Lower leg skin (tissue), 4 donors: Measurements from ENCODE around the gene CAMSAP2. TPM values are rescaled to one million over a fixed set of nuclear protein-coding genes. Genes with fewer than 3 reads are reported as not detected.

ENCODE experiments used
- DNase-seq, 2 donors: peaks; one replicate each; pipeline ENCODE4 v3.0.0-alpha.2; 2019; ENCODE audit warnings: low spot score in 2 of 2
- H3K4me3 ChIP-seq: fragments of 200-600 bp; sonication (generic); 2 replicates; pipeline ENCODE4 v1.5.1; 2017; ENCODE audit warnings: mild to moderate bottlenecking, low read depth; ENCODE audit not compliant: poor library complexity, severe bottlenecking
- CTCF ChIP-seq, 3 donors: fragments of 450-650 bp; IDR thresholded peaks; one replicate each; pipeline ENCODE4 v1.5.1; 2016; ENCODE audit warnings: antibody characterized with exemption in 3 of 3, mild to moderate bottlenecking in 3 of 3, moderate library complexity in 2 of 3
- POLR2A ChIP-seq, 2 donors: fragments of 450-650 bp; IDR thresholded peaks; one replicate each; pipeline ENCODE4 v1.6.1; 2016 to 2017; ENCODE audit warnings: antibody characterized with exemption in 2 of 2, mild to moderate bottlenecking in 1 of 2, moderate library complexity in 1 of 2
- WGBS, 2 donors: methylation state at CpG; one replicate each; pipeline ENCODE4 v1.1.5; 2018; 5-methylcytosine and 5-hydroxymethylcytosine counted together
- intact Hi-C: fragments of 100-400 bp; cut with DNase I; formaldehyde crosslinking; loops from one replicate; pipeline ENCODE4 v1.15.0; 2023; ENCODE audit warnings: low total_unique reads
- total RNA-seq, 4 donors: library from RNA; depleted of rRNA; stranded (reverse); fragments of >200 nt; gene quantifications; one replicate each; pipeline ENCODE4 v1.1.0, GENCODE V29; 2016

Gene CAMSAP2
- total RNA-seq, 4 donors from 2014 or later: 22.5 to 41.3 (median 36.1) TPM

- intact Hi-C loops: loop anchor here (10.0 kb wide), 1 partner anchor 149 kb away; no protein-coding TSS in a partner anchor
Measured at GRCh38 chr1:200895443-200895789, 156.7 kb downstream of the CAMSAP2 start.

GRCh38 chr1:200895801-200896530 lies 157.3 kb downstream of the CAMSAP2 start:
- H3K4me3 ChIP-seq: peak overlapping the region; percentile 29
- TF ChIP-seq POLR2A (IDR thresholded peaks at IDR 0.05): no peak
- TF ChIP-seq CTCF (IDR thresholded peaks at IDR 0.05): no peak
- intact Hi-C loops: loop anchor here (10.0 kb wide), 1 partner anchor 149 kb away; no protein-coding TSS in a partner anchor
- DNase-seq: no peak
- WGBS, 2 donors: 54 to 55% methylated on average over 9 of the region's 9 CpGs

More at GRCh38 chr1:200895443-200895789, 156.7 kb downstream of the CAMSAP2 start:
- no peak for DNase-seq
- H3K4me3 ChIP-seq: peak overlapping the region; percentile 29
- WGBS, 2 donors: 42 to 48% methylated on average over 5 to 6 of the region's 8 CpGs
- TF ChIP-seq CTCF (IDR thresholded peaks at IDR 0.05): no peak
- TF ChIP-seq POLR2A (IDR thresholded peaks at IDR 0.05): no peak

GRCh38 chr1:200896531-200897196 lies 158.0 kb downstream of the CAMSAP2 start:
- DNase-seq: no peak
- intact Hi-C loops: loop anchor here (10.0 kb wide), 1 partner anchor 148 kb away; no protein-coding TSS in a partner anchor
- 47 to 51% methylated on average over 9 to 10 of the region's 10 CpGs for WGBS, 2 donors
- no peak for TF ChIP-seq POLR2A (IDR thresholded peaks at IDR 0.05)
- no peak for TF ChIP-seq CTCF (IDR thresholded peaks at IDR 0.05)
- no peak overlapping the region for H3K4me3 ChIP-seq

GRCh38 chr1:200897259-200897658 lies 158.6 kb downstream of the CAMSAP2 start:
- intact Hi-C loops: loop anchor here (10.0 kb wide), 1 partner anchor 148 kb away; no protein-coding TSS in a partner anchor
- no peak for DNase-seq
- TF ChIP-seq CTCF (IDR thresholded peaks at IDR 0.05): no peak
- TF ChIP-seq POLR2A (IDR thresholded peaks at IDR 0.05): no peak
- no peak overlapping the region for H3K4me3 ChIP-seq
- 80 to 81% methylated on average over 5 of the region's 5 CpGs for WGBS, 2 donors

DNA sequence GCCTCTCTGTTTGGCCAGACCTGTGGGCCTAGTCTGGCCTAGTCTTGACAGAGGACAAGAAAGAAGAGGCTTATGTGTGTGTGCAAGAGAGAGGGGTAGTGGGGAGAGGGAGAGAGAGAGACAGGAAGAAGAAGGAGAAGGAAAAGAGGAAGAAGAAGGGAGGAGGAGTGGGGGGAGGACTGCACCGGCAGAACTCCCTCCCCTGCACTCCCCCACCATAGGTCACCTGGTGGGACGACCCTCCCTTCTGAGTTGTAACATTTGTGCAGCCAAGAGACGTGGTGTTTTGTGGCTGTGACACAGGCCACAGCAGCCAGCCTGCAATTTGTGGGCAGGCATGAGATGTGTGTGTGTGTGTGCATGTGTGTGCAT lies 160.3 kb downstream of the CAMSAP2 start:
- no peak for DNase-seq
- TF ChIP-seq POLR2A (IDR thresholded peaks at IDR 0.05) (no peak), CTCF (IDR thresholded peaks at IDR 0.05) (no peak)
- H3K4me3 ChIP-seq: no peak overlapping the region
- WGBS, 2 donors: 48 to 53% methylated on average over 3 of the region's 3 CpGs
- intact Hi-C loops: loop anchor here (10.0 kb wide), 1 partner anchor 146 kb away; no protein-coding TSS in a partner anchor
